NCI-H1930 (cell line): ENCODE measurements around the gene NUP54.

Experiments used
- DNase-seq, 2 experiments: peaks; one replicate each; lab custom pipeline; 2025; lab: John Stamatoyannopoulos, UW

The NUP54 gene

DNA sequence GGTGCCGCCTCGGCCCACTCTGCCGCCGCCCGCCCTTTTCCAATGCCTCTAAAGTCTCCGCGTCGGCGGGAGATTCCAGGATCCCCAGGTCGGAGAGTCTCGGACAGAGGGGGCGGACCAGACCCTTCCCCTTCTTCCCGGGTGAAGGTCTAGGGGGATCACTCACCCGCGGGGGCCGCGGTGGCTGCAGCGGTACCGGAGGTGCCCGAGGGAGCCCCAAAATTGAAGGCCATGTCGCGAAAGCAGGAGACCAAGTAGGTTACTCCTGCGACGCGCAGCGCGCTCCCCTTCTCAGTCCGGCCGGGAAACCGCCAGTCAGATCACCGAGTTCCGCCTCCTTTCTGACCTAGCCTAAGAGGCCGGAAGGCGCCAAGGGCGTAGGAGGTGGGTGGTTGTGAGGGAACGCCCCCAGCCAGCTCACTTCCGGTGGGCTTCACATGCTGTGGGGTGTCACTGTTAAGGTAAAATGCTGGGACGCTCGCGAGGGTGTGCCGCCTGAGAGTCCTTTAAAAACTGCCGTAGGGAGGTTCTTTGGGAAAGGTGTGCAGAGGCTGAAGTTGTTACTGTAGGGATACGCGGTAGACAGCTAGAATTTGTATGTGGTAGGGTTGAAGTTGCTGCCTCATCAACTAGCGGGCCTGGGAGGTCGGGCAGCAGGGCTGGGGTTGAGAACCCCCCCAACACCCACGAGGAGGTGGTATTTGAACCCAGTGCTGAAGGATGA lies at the start of gene NUP54:
Gene NUP54, minus strand, starts transcription at position 256 of the 724 bp plus-strand sequence. Its CDS starts 23 bp downstream, at position 233.
- DNase-seq = peak; percentile 92

DNA sequence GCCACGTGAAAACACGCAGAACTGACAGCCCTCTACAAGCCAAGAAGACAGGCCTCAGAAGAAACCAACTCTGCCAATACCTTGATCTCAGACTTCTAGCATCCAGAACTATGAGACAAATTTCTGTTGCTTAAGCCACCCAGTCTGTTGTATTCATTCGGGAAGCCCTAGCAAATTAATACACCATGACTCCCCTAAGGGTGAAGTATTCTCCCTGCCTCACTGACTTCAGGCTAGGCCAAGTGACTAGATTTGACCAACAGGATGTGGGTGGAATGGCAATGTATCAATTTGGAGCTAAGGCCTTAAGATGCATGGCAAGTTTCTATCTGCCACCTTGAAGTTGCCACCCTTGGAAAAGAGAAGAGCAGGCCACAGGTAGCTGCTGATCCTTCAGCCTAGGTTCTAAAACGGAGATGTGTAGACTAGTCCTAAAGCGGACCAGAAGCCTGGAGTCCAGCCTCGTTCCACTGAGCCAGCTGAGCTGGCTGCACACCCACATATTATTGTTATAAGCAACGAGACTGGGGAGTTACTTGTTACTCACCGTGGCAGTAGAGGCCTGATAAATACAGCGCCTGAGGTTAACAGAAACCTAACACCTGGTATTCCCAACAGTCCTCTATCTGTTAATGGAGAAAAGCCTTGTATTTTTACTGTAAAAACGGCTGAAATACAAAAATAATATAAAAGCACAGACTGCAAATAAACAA lies 49.0 kb upstream of the NUP54 start:
- DNase-seq = no peak

GRCh38 chr4:76196376-76196775 lies 48.2 kb upstream of the NUP54 start:
- no peak for DNase-seq

GRCh38 chr4:76195326-76195725 lies 47.1 kb upstream of the NUP54 start:
- no peak for DNase-seq

GRCh38 chr4:76194325-76194724 lies 46.1 kb upstream of the NUP54 start:
- DNase-seq = no peak

GRCh38 chr4:76192236-76192635 lies 44.0 kb upstream of the NUP54 start:
- DNase-seq = no peak

GRCh38 chr4:76188557-76188956 lies 40.4 kb upstream of the NUP54 start:
- no peak for DNase-seq

GRCh38 chr4:76188149-76188548 lies 40.0 kb upstream of the NUP54 start:
- DNase-seq = no peak

- DNase-seq = no peak
Measured at GRCh38 chr4:76187152-76187551, 39.0 kb upstream of the NUP54 start.

- DNase-seq = no peak
Measured at GRCh38 chr4:76182463-76182862, 34.3 kb upstream of the NUP54 start.

DNA sequence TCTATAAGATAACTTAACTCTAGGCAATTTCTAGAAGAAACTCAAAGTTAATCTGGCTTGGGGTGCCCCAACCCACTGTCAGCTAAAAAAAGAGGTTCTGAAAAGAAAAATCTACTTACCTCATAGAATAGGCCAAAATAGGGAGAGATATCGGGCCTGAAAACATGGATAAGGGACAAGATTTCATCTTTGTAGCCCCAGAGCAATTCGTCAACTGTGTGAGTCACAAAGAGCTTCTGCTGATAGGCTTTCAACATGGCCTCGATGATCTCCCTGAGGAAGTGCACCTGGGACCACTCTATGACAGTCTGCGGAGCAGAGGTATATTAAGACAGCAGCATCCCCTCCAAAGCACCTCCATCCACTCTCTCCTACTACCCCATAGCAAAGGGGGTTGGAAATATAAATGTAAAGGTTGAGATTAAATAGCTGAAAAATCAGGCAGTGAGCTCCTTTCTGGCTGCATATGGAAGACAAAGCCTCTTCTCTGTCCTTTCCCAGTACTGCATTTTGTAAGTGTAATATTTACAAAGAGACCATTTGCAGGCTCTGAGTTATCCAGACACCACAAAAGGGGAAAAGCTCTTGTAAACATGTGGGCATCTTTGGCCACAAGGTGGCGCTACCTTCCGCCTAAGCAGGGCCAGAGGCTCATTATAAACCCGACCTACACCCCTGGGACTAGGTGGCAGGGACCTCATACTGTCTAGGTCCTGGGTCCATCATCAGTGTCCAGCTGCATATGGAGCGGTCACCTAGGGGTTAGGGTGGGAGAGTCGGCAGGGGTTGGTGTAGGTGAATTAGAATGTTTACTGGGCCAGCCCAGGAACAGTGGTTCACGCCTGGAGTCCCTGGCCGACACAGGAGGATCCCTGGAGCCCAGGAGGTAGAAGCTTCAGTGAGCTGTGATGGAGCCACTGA lies 31.5 kb upstream of the NUP54 start:
- DNase-seq = peak; percentile 63 to 79

DNA sequence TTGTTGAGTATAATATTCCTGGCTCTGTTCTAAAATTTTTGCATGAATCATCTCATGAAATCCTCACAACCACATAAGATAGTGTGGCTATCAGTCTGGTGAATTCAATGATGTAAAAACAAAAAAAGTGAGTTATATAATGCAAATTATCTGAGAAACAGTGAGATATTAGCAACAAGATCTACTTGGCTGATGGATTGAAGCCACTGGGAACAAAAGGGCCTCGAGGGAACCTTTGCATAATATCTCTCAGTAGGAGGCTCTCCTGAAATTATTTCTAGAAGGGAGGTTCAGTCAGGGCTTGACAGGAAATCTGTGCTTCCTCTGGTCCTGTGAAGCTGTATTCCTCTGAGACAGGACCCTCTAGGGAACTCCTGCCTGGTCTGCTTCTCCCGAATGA lies 30.1 kb upstream of the NUP54 start:
- no peak for DNase-seq

DNA sequence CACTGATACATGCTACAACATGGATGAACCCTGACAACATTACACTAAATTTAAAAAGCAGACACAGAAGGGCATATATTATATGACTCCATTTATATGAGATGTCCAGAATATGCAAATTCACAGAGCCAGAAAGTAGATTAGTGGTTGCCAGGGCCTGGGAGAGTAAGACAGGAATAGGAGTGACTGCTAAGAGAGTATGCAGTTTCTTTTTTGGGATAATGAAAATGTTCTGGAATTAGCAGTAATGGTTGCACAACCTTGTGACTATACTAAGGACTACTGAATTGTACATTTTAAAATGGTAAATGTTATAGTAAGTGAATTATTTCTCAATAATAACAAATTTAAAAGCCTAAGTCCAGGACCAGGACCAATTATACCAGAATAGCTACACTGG lies 29.5 kb upstream of the NUP54 start:
- DNase-seq = no peak

- no peak for DNase-seq
Measured at GRCh38 chr4:76175336-76175735, 27.1 kb upstream of the NUP54 start.

DNA sequence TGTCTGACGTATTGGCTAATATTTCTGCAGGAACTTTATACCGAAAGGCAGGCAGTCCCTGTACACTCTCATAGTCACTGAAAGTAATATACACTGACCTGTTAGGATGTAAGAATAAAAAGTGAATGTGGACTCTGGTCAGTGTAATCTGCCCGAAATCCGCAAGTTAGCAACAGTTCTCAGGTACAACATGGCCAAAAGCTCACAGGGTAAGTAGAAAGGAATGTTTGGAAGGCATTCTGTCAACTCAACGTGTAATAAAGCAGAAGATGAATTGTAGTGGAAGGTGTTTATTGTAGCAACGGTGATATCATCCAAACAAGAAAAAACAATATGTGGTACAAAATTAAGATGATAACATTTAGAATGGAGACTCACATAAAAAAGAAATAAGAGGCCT lies 26.0 kb upstream of the NUP54 start:
- DNase-seq = no peak

DNA sequence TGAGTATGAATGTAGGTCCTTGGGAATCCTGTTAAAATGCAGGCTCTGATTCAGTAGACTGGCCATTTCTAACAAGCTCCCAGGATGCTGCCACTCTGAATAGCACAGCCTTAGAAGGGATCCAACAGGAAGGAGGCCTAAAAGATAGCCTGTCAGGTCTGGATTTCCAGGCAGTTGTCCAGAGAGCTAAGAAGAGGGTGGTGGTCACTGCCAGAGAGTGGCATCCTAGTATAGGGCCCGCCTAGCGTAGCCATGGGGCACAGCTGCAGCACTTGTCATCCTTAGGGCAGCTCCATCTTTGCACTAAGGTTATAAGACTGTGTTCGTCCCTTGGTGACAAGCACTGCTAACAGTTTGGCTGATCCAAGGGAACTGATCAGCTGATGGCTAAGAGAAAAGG lies 20.5 kb upstream of the NUP54 start:
- DNase-seq = no peak

DNA sequence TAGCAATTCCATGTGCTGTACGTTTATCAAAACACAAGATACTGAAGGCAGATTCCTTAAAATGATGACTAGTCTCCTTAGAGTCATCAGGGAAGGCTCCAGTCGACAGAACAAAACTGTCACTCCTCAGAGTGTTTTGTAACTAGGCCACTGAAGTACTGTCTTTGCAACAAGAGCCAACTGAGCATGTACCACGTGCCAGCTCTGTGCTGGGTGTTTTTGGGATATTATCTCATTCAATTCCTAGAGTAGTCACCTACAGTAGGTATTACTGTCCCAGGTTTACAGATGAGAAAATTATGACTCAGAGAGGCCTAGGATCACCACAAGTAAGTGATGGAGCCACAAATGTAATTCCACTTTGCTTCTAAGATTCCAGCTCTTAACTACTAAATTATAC lies 18.3 kb upstream of the NUP54 start:
- DNase-seq = no peak

GRCh38 chr4:76160355-76160754 lies 12.2 kb upstream of the NUP54 start:
- DNase-seq = no peak

DNA sequence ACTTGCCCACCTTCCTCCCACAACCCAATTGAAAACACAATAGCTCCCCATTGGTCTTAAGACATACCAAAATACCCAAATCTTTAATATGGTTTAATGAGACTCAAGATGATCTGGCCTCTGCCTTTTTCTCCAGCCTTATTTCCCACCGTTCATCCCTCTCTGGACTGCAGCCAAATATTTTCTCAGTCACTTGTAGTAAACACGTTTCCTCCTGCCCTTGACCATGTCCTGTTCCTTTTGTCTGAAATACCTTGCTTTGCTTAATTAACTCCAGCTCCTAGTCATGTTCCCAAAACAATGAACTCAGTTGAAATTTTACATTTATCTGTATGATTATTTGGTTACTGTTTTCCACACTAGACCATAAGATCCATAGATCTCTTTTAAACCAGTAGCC lies 8.4 kb upstream of the NUP54 start:
- DNase-seq = no peak

DNA sequence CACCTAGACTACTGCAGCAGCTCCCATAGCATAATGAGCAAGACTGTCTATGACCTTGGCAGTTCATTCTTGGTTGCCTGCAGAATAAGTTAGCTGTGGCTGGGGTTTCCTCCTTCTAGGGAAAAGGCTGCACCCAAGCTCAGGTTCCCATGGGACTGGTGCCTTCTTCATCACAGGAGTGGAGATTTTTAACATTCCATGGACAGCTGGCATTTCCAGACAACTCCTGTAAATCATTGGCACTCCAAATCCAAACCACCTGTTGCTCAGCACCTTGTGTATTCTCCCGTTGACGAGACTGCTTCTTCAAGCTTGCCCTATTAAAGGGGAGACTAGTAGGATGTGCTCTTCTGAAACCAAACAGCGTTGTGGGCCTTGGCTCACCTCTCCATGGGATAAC lies 7.8 kb upstream of the NUP54 start:
- no peak for DNase-seq

- DNase-seq = no peak
Measured at GRCh38 chr4:76153356-76153755, 5.2 kb upstream of the NUP54 start.

- DNase-seq = peak; percentile 40 to 64
Measured at GRCh38 chr4:76147454-76148141, 599 bp downstream of the NUP54 start.
